ENCODE data around the gene CACNA1D. TPM values are rescaled to one million over a fixed set of nuclear protein-coding genes. Genes with fewer than 3 reads are reported as not detected.

CACNA1D gene
- total and polyA plus RNA-seq, 8 donors = 5.3 to 22.8 (median 11.6) TPM

GRCh38 chr3:53672981-53673380 is 178.6 kb downstream of the CACNA1D start:
- ATAC-seq = no peak
- Histone ChIP-seq H3K27me3 (no peaks in the 10 kb centered on the region), H3K4me3 (no peak overlapping the region), H3K9me3 (no peaks in the 10 kb centered on the region), H3K36me3 (no peaks in the 10 kb centered on the region), H3K27ac (no peak overlapping the region), H3K4me1 (no peaks in the 10 kb centered on the region)
- FAIRE-seq = no peak
- DNase-seq = no peak
- WGBS, 2 donors = 74 to 80% methylated on average over 5 of the region's 5 CpGs
- TF ChIP-seq, protein P1, sequence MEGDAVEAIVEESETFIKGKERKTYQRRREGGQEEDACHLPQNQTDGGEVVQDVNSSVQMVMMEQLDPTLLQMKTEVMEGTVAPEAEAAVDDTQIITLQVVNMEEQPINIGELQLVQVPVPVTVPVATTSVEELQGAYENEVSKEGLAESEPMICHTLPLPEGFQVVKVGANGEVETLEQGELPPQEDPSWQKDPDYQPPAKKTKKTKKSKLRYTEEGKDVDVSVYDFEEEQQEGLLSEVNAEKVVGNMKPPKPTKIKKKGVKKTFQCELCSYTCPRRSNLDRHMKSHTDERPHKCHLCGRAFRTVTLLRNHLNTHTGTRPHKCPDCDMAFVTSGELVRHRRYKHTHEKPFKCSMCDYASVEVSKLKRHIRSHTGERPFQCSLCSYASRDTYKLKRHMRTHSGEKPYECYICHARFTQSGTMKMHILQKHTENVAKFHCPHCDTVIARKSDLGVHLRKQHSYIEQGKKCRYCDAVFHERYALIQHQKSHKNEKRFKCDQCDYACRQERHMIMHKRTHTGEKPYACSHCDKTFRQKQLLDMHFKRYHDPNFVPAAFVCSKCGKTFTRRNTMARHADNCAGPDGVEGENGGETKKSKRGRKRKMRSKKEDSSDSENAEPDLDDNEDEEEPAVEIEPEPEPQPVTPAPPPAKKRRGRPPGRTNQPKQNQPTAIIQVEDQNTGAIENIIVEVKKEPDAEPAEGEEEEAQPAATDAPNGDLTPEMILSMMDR (IDR thresholded peaks at IDR 0.05) = no peak
- intact Hi-C loops (cut with DNase I) = no loop called here

GRCh38 chr3:53673722-53674350 is 179.4 kb downstream of the CACNA1D start:
- FAIRE-seq = no peak
- TF ChIP-seq, protein P1 (IDR thresholded peaks at IDR 0.05) = no peak
- H3K4me3 ChIP-seq = no peak overlapping the region
- DNase-seq = no peak
- no peaks in the 10 kb centered on the region for H3K36me3 ChIP-seq
- H3K9me3 ChIP-seq = no peaks in the 10 kb centered on the region
- H3K27me3 ChIP-seq = no peaks in the 10 kb centered on the region
- H3K27ac ChIP-seq = no peak overlapping the region
- 61 to 65% methylated on average over 10 of the region's 10 CpGs for WGBS, 2 donors
- intact Hi-C loops (cut with DNase I) = no loop called here
- no peak for ATAC-seq
- no peaks in the 10 kb centered on the region for H3K4me1 ChIP-seq

- H3K4me1 ChIP-seq = no peaks in the 10 kb centered on the region
- no peaks in the 10 kb centered on the region for H3K9me3 ChIP-seq
- H3K27ac ChIP-seq = no peak overlapping the region
- ATAC-seq (no peak), FAIRE-seq (no peak), DNase-seq (no peak)
- TF ChIP-seq, protein P1 (IDR thresholded peaks at IDR 0.05) = no peak
- no peaks in the 10 kb centered on the region for H3K36me3 ChIP-seq
- intact Hi-C loops (cut with DNase I) = no loop called here
- no peaks in the 10 kb centered on the region for H3K27me3 ChIP-seq
- H3K4me3 ChIP-seq = no peak overlapping the region
- 71 to 78% methylated on average over 8 of the region's 8 CpGs for WGBS, 2 donors
Observed at GRCh38 chr3:53674582-53674981, 180.2 kb downstream of the CACNA1D start.

- H3K27me3 ChIP-seq = no peaks in the 10 kb centered on the region
- H3K4me3 ChIP-seq = no peak overlapping the region
- H3K36me3 ChIP-seq = no peaks in the 10 kb centered on the region
- no peaks in the 10 kb centered on the region for H3K9me3 ChIP-seq
- TF ChIP-seq, protein P1 (IDR thresholded peaks at IDR 0.05) = no peak
- ATAC-seq (no peak), FAIRE-seq (no peak), DNase-seq (no peak)
- no peak overlapping the region for H3K27ac ChIP-seq
- intact Hi-C loops (cut with DNase I) = no loop called here
- WGBS, 2 donors = 74 to 80% methylated on average over 15 of the region's 15 CpGs
- no peaks in the 10 kb centered on the region for H3K4me1 ChIP-seq
Observed at GRCh38 chr3:53675022-53675697, 180.7 kb downstream of the CACNA1D start.

- ATAC-seq = no peak
- no peak for DNase-seq
- no peaks in the 10 kb centered on the region for H3K27me3 ChIP-seq
- no peaks in the 10 kb centered on the region for H3K9me3 ChIP-seq
- intact Hi-C loops (cut with DNase I) = no loop called here
- H3K4me1 ChIP-seq = no peaks in the 10 kb centered on the region
- FAIRE-seq = no peak
- H3K4me3 ChIP-seq = no peak overlapping the region
- TF ChIP-seq, protein P1 (IDR thresholded peaks at IDR 0.05) = no peak
- H3K36me3 ChIP-seq = no peaks in the 10 kb centered on the region
- H3K27ac ChIP-seq = no peak overlapping the region
- WGBS, 2 donors = 79 to 83% methylated on average over 11 of the region's 11 CpGs
Observed at GRCh38 chr3:53675942-53676341, 181.5 kb downstream of the CACNA1D start.
